CD4-positive, alpha-beta T cell treated with Interleukin-6 for 4 hours (primary cell): ENCODE measurements around the gene LIMS1.
"Not testable (repeated sequence)": the region's sequence is repeated elsewhere in the genome, so short reads cannot be mapped to it uniquely, and the experiment has no call there.

Experiments used
- DNase-seq: peaks from one replicate; pipeline ENCODE4 v3.0.0-alpha.2; 2020; ENCODE audit warnings: mixed read lengths

Gene LIMS1

GRCh38 chr2:108553209-108553919, 19.1 kb downstream of the LIMS1 start:
- DNase-seq: no peak

- DNase-seq: no peak
Measured at GRCh38 chr2:108554528-108554927, 20.3 kb downstream of the LIMS1 start.

GRCh38 chr2:108555572-108555971, 21.3 kb downstream of the LIMS1 start:
- DNase-seq: no peak

- DNase-seq: not testable (repeated sequence)
Measured at GRCh38 chr2:108556581-108556980, 22.3 kb downstream of the LIMS1 start.

GRCh38 chr2:108560241-108560811, 26.1 kb downstream of the LIMS1 start:
- DNase-seq: no peak

- no peak for DNase-seq
Measured at GRCh38 chr2:108560895-108561530, 26.7 kb downstream of the LIMS1 start.

- DNase-seq: no peak
Measured at GRCh38 chr2:108562274-108562673, 28.0 kb downstream of the LIMS1 start.

- DNase-seq: no peak
Measured at GRCh38 chr2:108564510-108564909, 30.2 kb downstream of the LIMS1 start.

GRCh38 chr2:108565778-108566375, 31.6 kb downstream of the LIMS1 start:
- no peak for DNase-seq

- DNase-seq: no peak
Measured at GRCh38 chr2:108570416-108570815, 36.1 kb downstream of the LIMS1 start.

- DNase-seq: no peak
Measured at GRCh38 chr2:108571286-108571685, 37.0 kb downstream of the LIMS1 start.

- DNase-seq: no peak
Measured at GRCh38 chr2:108573061-108573460, 38.8 kb downstream of the LIMS1 start.

- DNase-seq: no peak
Measured at GRCh38 chr2:108574332-108574731, 40.1 kb downstream of the LIMS1 start.

- DNase-seq: no peak
Measured at GRCh38 chr2:108575132-108575966, 41.1 kb downstream of the LIMS1 start.

- no peak for DNase-seq
Measured at GRCh38 chr2:108577099-108577498, 42.8 kb downstream of the LIMS1 start.

GRCh38 chr2:108579623-108580022, 45.4 kb downstream of the LIMS1 start:
- no peak for DNase-seq

GRCh38 chr2:108580050-108580449, 45.8 kb downstream of the LIMS1 start:
- no peak for DNase-seq

GRCh38 chr2:108583903-108584520, 49.7 kb downstream of the LIMS1 start:
- DNase-seq: peak; percentile 64

GRCh38 chr2:108585436-108585835, 51.2 kb downstream of the LIMS1 start:
- DNase-seq: no peak

- DNase-seq: no peak
Measured at GRCh38 chr2:108586116-108586515, 51.8 kb downstream of the LIMS1 start.

- DNase-seq: no peak
Measured at GRCh38 chr2:108586631-108587030, 52.4 kb downstream of the LIMS1 start.

- DNase-seq: no peak
Measured at GRCh38 chr2:108587621-108588020, 53.4 kb downstream of the LIMS1 start.
